H4 (cell line): ENCODE data around the gene KRT36. TPM values are rescaled to one million over a fixed set of nuclear protein-coding genes. Genes with fewer than 3 reads are reported as not detected.

Experiments used
- DNase-seq: peaks from one replicate; pipeline ENCODE4 v3.0.0-alpha.2; 2015; ENCODE audit warnings: low spot score
- total RNA-seq: library from RNA; depleted of rRNA; stranded (reverse); fragments of >200 nt; shearing (Covaris generic); gene quantifications from 2 replicates; pipeline ENCODE4 v1.2.3, GENCODE V29; 2014

The KRT36 gene
- total RNA-seq, 1 experiment from 2014 or later = not detected

DNA sequence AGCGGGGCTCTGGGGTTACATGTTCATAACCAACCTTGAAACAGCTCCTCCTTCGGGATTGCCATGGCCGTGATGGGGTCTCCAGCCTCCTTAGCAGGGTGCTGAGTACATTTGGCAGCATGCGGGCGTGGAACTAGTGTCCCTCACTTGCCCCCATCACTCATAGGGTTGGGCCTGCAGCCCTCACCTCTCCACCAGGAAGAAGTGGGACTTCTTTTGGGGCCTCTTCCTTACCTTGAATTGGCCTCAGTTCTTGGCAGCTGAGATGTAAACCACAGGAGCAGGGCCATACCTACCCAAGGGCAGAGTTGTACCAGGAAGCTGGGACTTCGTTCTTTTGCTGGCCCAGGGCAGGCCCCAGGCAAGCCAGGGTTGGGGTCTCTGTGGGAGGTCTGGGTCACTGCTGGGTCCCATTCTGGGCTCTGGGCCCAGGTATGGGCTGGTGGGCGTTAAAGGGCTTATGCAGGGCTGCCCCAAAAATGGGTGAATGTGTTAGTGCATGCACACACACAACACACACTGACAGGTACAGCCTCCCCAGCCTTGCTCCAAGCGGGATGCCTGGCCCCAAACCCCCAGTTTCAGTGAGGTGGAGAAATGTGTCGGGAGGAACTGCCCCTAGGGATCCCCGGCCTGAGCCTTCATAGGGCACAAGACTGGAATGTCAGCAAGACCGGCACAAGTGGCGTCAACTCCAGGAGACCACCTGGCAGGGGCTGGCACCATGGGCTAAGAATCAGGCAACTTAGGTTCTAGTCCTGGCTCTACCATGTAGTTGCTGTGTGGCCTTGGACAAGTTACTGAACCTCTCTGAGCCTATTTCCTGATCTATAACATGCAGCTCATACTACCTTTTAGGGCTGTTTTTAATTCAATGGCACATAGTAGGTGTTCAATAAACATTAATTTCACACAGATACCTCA is 32.9 kb upstream of the KRT36 start:
- no peak for DNase-seq

DNA sequence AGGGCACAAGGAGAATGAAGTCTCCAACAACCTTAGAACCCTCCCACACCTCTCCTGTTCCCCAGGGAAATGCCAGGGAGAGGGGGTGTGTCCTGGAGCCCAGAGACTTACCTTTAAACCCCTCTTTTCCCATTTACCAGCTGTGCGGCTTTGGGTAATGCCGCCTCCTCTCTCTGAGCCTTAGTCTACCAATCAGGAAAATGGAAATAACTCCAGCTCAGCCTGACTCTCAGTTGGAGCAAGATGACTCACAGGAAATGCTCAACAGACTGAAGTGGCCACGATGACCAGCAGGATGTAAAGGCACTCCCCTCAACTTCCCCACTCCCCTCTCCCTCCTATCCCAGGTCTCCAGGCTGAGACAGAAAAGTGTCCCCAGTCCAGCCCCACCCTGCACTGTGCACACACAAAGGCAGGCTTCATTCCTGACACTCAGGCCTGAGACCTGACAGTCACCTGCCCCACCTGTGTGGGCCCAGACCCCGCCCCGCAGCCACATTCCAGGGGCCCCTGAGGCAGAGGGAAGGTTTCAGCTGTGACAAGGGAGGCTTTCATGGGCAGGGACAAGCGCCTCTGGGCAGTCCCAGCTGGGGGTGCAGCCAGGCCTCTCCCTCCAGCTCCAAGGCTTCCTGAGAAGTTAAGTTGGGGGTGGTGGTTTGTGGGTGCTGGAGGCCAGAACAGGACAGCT is 32.0 kb upstream of the KRT36 start:
- DNase-seq = peak; percentile 88

DNA sequence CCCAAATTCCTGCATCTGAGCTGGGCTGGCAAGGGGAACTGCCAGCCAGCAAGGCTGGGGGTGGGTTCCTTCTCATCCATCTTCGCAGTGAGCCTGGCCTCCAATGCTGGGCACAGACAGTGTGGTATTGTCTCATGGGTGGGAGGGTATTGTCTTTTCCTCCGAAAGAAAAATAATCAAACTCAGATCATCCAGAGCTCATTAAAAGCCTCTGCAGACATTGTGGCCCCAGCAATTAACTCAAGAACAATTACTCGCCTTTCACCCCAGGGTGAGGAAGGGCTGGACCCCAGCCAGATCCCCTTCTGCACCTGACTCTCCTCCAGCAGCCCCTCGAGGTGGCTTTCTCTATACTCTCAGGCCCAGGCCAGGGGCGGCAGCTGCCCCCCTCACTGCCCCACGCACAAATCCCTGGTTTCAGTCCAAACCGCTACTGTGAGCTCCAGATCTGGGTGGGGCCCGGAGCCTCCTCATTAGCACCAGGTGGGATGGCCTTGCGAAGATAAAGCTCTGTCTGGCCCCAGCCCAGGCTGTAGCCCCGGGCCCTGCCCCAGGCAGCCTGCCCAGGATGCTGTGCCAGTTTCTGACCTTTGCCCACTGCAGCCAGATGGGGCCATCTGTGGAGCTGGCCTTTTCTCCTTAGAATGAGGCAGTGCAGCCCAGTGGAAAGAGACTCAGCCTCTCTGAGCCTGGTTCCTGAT is 31.3 kb upstream of the KRT36 start:
- no peak for DNase-seq

DNA sequence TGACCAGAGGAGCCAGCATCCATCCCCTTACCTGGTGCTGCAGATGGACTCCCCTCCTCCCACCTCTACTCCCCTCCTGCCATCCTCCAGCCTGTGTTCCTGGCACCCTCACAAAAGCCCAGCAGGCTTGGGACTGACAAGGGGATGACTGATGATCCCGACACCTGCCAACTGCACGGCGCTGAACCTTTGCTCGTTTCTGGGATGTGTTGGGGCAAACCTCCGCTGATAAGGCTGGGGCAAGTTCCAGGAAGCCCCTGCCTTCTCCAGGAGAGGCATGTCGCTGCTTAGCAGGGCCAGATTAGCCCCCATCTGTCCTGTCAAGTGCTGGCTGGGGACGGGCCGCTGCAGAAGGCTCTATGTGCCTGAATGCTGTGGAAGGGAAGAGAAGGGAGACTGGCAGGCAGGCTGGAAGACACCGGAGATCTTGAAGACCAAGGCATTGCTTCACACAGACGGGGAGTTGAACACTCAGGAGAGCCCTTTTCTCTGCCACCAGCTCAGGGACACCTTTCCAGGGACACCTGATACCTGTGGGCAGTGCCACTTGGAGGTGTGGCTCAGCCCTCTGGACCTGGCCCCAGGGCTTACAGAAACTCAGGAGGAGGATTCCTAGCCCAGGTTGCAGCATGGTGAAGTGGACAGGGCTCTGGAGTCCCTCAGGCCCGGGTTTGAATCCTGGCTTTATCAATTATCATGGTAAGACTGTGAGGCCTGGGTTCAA is 30.0 kb upstream of the KRT36 start:
- no peak for DNase-seq

DNA sequence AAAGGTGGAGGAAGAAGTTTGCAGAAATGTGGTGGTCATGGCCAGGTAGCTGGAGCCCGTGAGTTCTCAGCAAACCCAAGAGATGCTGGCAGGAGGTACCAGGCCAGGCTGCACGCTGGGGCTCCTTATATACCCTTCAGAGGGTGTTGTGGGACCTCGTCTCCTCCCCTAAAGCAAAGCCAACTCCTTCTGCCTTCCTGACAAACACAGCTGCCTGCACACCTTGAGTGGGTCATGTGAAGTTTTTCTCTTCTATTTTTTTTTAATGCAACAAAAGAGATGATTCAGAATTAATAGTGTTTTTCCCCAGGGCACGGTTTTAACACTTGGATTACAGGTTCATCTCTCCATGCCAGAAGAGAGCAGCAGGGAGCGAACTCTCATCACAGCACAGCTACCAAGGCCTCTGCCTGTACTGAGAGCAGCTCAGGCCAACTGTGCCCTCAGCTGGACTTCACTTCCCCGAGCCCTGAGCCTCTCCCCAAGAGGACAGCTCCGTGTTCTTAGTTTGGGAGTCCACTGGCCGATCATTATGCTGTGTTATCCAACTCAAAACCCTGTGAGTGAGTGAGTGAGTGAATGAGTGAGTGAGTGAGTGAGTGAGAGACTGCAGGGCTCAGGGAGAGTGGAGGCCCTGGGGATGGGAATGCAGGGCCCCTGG is 29.2 kb upstream of the KRT36 start, which contains the start of gene KRT15:
TSS of gene KRT15 (minus strand) at position 102 of the 661 bp plus-strand sequence. CDS start at position 39, 63 bp downstream.
- DNase-seq = no peak

- DNase-seq = no peak
These were observed 28.3 kb upstream of the KRT36 start for GRCh38 chr17:41518031-41518430.

- no peak for DNase-seq
These were observed 27.1 kb upstream of the KRT36 start for GRCh38 chr17:41516830-41517283.

DNA sequence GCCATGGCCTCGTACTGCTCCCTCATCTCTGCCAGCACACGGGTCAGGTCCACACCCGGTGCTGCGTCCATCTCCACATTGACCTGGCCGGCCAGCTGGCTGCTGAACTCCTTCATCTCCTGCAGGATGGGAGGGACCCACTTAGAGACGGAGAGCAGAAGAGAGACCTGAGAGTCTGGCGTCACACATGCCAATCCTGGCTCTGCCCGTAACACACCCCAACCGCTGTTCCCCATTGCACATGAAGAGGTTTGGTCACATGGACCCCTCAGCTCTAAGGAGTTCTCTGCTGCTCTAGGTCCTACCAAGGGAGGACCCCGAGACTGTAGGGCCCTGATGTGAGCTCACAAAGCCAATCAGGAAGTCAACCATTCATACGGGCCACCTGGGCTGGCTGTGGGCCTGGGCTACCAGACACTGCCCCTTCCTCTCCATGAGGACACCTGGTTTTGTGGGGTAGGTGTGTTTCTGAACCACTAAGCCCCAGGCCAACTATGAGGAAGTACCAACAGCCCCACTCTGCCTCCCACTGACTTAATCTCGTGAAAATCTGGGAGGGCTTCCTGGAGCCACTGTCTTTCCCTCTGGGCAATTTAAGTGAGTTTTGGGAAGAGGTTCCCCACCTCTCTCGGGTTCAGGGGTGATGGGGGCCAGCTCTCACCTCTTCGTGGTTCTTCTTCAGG is 26.6 kb upstream of the KRT36 start:
- DNase-seq = no peak

DNA sequence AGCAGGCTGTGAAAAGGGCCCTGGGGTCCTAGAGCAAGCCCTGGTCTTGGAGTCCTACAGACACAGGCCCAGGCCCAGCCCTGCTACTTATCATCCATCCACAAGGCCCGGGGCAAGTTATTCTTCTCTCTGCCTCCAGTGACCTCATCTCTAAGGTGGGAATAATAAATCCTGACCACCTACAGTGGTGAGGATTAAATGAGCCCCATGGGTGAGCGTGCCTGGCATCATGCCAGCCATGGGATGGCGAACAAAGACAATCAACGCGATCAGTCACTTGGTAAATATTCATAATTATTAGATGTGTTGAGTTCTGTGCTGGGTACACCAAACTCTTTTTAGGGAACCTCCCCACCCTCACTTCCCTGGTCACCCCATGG is 23.4 kb upstream of the KRT36 start:
- DNase-seq = no peak

DNA sequence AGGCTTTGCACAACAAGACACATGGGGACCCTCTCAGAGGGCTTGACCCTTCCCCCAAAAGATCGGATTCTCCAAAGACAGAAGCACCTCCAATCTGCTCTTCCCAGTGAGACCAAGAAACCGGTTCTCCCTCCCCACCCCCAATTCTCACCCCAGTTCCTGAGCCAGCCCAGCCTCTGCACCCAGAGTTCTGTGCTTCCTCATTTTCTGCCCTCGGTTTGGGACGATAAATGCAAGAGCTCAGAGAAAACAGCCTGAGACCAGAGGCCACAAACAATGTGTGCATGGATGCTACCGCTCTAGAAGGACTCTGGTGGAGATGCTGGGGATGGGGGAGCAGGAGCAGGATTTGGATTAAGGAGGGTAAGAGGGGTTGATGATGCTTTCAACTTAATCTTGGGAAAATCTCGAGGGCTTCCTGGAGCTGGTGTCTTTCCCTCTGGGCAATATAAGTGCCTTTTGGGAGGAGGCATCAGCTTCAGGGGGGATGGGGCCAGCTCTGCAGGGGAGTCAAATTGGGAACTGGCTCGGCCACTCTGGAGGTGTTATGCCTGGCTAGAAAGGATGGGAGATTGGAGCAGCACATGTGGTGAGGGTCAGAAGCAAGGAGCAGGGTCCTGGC is 22.9 kb upstream of the KRT36 start:
- DNase-seq = no peak

- no peak for DNase-seq
These were observed 22.0 kb upstream of the KRT36 start for GRCh38 chr17:41511716-41512115.

DNA sequence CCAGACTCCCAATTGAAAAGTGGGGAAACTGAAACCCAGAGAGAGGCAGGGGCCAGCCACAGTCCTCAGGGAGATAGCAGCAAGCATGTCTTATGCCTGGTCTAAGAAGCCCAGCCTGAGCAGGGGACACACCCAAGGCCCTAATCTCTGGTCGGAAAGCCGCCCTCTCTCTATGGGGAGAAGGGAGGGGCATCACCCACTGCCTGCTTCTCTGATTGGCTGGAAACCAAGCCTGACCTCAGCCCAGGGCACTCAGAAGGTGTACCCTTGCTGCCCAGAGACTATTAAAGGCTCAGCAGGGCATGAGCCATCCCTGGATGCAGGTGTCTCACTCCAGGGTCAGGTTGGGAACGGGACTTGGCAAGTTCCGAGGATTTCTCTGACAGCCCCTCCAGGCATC is 21.4 kb upstream of the KRT36 start:
- no peak for DNase-seq

DNA sequence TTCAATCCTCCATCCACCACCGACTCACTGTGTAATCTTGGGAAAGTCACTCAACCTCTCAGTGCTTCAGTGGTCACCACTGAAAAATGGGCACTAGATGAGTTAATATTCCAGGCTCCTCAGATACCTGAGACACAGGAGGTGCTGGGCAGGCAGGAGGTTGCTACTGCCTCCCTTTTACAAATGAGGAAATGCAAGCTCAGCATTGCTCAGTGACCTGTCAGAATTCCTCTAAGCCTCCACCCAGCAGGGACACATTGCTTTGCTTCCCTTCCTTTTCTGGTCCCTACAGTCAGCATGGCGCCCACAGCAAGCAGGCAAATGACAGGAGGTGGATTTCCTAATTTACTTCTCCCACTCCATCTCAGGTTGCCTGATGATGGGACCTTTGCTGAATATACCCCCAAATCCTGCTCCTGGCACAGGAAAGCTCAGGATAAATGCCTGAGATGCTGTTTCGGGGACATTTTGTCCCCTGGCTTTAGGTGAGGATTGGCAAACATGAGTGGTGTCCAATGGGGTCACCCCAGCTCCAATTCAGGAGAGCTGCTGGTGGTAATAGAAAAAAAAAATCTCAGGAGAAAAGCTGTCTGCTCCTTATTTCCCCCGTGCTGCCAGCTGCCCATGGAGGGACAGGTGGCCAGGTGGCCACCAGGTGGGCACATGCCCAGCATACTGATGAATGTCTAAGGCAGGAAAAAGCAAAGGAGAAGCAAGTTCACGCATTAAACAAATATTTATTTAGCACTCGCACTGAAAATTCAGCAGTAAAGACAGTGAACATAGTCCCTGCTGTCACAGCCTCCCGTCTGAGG is 20.7 kb upstream of the KRT36 start:
- no peak for DNase-seq

DNA sequence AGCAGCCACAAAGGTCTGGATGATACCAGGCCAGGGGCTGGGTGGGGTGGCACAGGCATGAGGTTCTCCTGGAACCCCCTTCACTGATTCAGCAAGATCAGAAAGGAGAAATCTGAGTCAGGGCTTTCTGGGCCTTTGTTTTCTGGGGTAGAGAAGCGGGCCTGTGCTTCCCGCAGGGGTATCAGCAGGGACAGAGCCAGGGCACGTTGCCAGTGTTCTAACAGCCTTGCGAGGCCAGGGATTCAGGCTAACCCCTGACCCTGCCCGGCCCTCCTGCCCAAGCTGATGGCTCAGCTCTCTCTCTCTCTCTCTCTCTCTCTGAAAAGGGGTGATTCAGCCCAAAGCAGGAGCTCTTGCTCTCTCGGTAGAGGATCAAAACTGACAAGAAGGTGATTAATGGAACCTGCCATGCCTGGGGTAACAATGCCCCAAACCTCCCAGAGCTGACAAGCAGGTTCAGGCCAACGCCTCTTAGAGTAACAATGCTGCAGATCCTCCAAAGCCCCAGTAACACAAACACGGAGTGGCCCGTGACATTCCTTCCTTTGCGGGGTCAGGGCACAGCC is 17.7 kb upstream of the KRT36 start:
- DNase-seq = no peak

DNA sequence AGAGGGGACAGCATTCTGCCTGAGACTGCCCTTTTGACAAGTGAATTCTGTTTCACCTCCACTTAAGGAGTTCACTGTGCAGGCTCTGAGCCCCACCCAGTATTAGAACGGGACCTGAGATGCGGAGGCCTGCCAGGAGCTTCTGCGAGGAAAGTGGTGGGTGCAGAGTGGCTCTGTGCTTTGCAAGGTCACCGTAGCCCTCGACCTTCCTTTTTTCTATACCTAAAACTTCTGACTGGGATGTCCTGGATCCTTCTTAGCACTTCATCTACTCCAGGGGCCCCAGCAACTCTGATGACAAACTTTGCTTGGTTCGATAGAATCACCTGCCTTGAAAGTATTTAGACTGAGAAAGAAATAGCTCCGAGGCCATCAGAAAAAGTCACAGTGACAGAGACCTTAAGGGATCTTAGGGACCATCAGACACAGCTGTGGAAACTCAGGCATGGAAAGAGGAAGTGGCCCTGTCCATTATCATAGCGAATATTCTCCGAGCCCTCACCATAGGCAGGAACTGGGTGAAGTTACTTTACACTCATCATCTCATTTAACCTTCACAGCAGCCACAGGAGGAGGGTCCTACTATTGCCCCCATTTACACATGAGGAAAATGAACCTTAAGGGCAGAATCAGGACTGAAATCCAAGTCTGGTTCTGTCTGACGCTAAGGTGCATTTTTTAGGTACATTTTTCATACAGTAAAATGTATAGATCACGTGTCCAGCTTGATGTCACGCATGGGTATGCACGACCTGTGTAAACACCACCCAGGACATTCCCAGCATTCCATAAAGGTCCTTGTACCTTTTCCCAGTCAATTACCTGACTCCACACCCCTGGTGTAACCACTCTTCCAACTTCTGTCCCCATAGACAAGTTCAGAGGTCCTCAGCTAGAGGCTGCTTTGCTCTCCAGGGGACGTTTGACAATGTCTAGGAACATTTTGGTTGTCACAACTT is 16.4 kb upstream of the KRT36 start:
- DNase-seq = no peak

- no peak for DNase-seq
These were observed 15.5 kb upstream of the KRT36 start, which contains the start of gene KRT13 for GRCh38 chr17:41505007-41505808. KRT13 (minus strand) TSS chr17:41505612; CDS start chr17:41505550, 62 bp downstream.
